Endothelial cell of umbilical vein (primary cell): ENCODE data around the gene MACROD2. TPM values are rescaled to one million over a fixed set of nuclear protein-coding genes. Genes with fewer than 3 reads are reported as not detected.

Experiments
- BruUV-seq: library from RNA; stranded (reverse); fragments of 400-500 nt; replicated peaks from 2 replicates; lab custom pipeline; 2021; lab: Mats Ljungman, UMichigan
- CTCF ChIA-PET: fragments of 300-600, 350-600 bp; sonication (Branson Sonifier 250); formaldehyde crosslinking; loops from one replicate; lab custom pipeline; 2021; ENCODE audit warnings: antibody characterized with exemption, inconsistent platforms; lab: Charles Lee
- POLR2A ChIA-PET: fragments of 300-600, 350-600 bp; sonication (Branson Sonifier 250); formaldehyde crosslinking; loops from one replicate; lab custom pipeline; 2021; ENCODE audit warnings: antibody characterized with exemption, inconsistent platforms; lab: Charles Lee
- DNase-seq: peaks from one replicate; pipeline ENCODE4 v3.0.0-alpha.2; 2011; ENCODE audit warnings: low read depth, low spot score
- FAIRE-seq: peaks from 2 replicates; lab custom pipeline; 2011; peaks lifted over from hg19 to GRCh38; lab: Jason Lieb, UNC
- H2AFZ ChIP-seq: 2 replicates; pipeline ENCODE4 v1.6.0; 2012; ENCODE audit warnings: low read depth, low read length, control low read depth, inconsistent platforms
- H3K27ac ChIP-seq: 2 replicates; pipeline ENCODE4 v1.5.1; 2011; ENCODE audit warnings: low read depth, mild to moderate bottlenecking, control low read depth, low read length, moderate library complexity; ENCODE audit not compliant: insufficient read depth
- H3K27me3 ChIP-seq, 2 experiments: 2 replicates each; pipeline versions ENCODE4 v1.6.0 to v1.6.1; 2011; ENCODE audit warnings: low read length in 2 of 2, mixed read lengths in 1 of 2; ENCODE audit not compliant: control insufficient read depth in 2 of 2, insufficient read depth in 2 of 2
- H3K36me3 ChIP-seq, 2 experiments: 2 replicates in 1 of 2; 3 replicates in 1 of 2; pipeline ENCODE4 v1.5.1; 2011; ENCODE audit warnings: low read length in 2 of 2, mild to moderate bottlenecking in 1 of 2, moderate library complexity in 1 of 2; ENCODE audit not compliant: control insufficient read depth in 2 of 2, insufficient read depth in 2 of 2; ENCODE audit errors: extremely low read depth in 1 of 2
- H3K4me1 ChIP-seq: 3 replicates; pipeline ENCODE4 v1.5.1; 2011; ENCODE audit warnings: mild to moderate bottlenecking, low read length; ENCODE audit not compliant: control insufficient read depth, insufficient read depth; ENCODE audit errors: extremely low read depth
- H3K4me2 ChIP-seq: 2 replicates; pipeline ENCODE4 v1.6.1; 2011; ENCODE audit warnings: low read length, control low read depth, mixed read lengths; ENCODE audit not compliant: insufficient read depth
- H3K4me3 ChIP-seq, 3 experiments: fragments of 200-600 bp in 1 of 3; sonication (generic), shearing (Covaris generic) in 1 of 3; replicated peaks in 1 of 3; 2 replicates each; pipeline ENCODE4 v1.5.1; 2011 to 2016; ENCODE audit warnings: control low read depth in 3 of 3, low read length in 3 of 3, mild to moderate bottlenecking in 2 of 3, inconsistent platforms in 1 of 3, low read depth in 1 of 3, moderate library complexity in 1 of 3; ENCODE audit not compliant: insufficient read depth in 1 of 3
- H3K79me2 ChIP-seq: 2 replicates; pipeline ENCODE4 v1.6.0; 2012; ENCODE audit warnings: low read length, inconsistent platforms; ENCODE audit not compliant: control insufficient read depth, insufficient read depth
- H3K9ac ChIP-seq: replicated peaks from 2 replicates; pipeline ENCODE3; 2011; ENCODE audit warnings: low read length, control low read depth; ENCODE audit not compliant: insufficient read depth; ENCODE audit errors: extremely low read depth
- H3K9me1 ChIP-seq: replicated peaks from 3 replicates; pipeline ENCODE4 v1.6.0; 2011; ENCODE audit warnings: mild to moderate bottlenecking, low read length; ENCODE audit not compliant: control insufficient read depth, insufficient read depth; ENCODE audit errors: extremely low read depth
- H3K9me3 ChIP-seq: replicated peaks from 2 replicates; pipeline ENCODE4 v1.5.1; 2012; ENCODE audit warnings: low read length, inconsistent platforms; ENCODE audit not compliant: control insufficient read depth, insufficient read depth
- H4K20me1 ChIP-seq: replicated peaks from 2 replicates; pipeline ENCODE3; 2011; ENCODE audit warnings: mild to moderate bottlenecking, low read length; ENCODE audit not compliant: control insufficient read depth, insufficient read depth; ENCODE audit errors: extremely low read depth
- EZH2 ChIP-seq: IDR thresholded peaks from 2 replicates; pipeline ENCODE4 v1.6.1; 2012; ENCODE audit warnings: borderline replicate concordance, low read depth, mild to moderate bottlenecking, moderate library complexity, low read length, inconsistent platforms; ENCODE audit not compliant: severe bottlenecking
- FOS ChIP-seq: IDR thresholded peaks from 2 replicates; pipeline ENCODE4 v1.6.1; 2011; ENCODE audit warnings: mild to moderate bottlenecking, low read length, moderate library complexity, borderline replicate concordance; ENCODE audit not compliant: insufficient read depth
- GATA2 ChIP-seq: IDR thresholded peaks from 2 replicates; pipeline ENCODE4 v1.7.0; 2011; ENCODE audit warnings: low read depth, mild to moderate bottlenecking, moderate library complexity, mixed read lengths, low read length; ENCODE audit not compliant: insufficient read length, insufficient read depth
- JUN ChIP-seq: IDR thresholded peaks from 2 replicates; pipeline ENCODE4 v1.6.1; 2011; ENCODE audit warnings: borderline replicate concordance, low read depth; ENCODE audit not compliant: insufficient read length, insufficient read depth
- MYC ChIP-seq: IDR thresholded peaks from one replicate; pipeline ENCODE4 v1.6.1; 2011; ENCODE audit warnings: mild to moderate bottlenecking, low read depth, low read length
- POLR2A ChIP-seq: IDR thresholded peaks from 2 replicates; pipeline ENCODE4 v1.6.1; 2012; ENCODE audit warnings: low read depth, mild to moderate bottlenecking, control low read depth, low read length
- POLR2AphosphoS5 ChIP-seq: IDR thresholded peaks from 2 replicates; pipeline ENCODE4 v1.6.1; 2012; ENCODE audit warnings: low read depth, mild to moderate bottlenecking, control low read depth, low read length, moderate library complexity; ENCODE audit not compliant: insufficient read depth
- dilution Hi-C: fragments of 300-500 bp; cut with MboI; formaldehyde crosslinking; loops from one replicate; pipeline ENCODE4 v1.15.0; 2019; ENCODE audit warnings: low sequenced_read_pairs; ENCODE audit not compliant: extremely low pct_ligation_motif_present
- intact Hi-C: fragments of 100-400 bp; cut with micrococcal nuclease; formaldehyde crosslinking; loops from one replicate; pipeline ENCODE4 v1.10.0; 2022
- polyA plus RNA-seq, 4 experiments: library from polyadenylated mRNA; depleted of rRNA in 3 of 4; stranded (reverse) in 3 of 4; unstranded in 1 of 4; fragments of >200 nt; gene quantifications; 2 replicates each; pipeline versions ENCODE4 v1.2.1 to v1.2.3, GENCODE V29; 2011 to 2012; ENCODE audit warnings: missing spikeins in 1 of 4
- total RNA-seq: library from RNA; stranded (reverse); gene quantifications from 2 replicates; pipeline ENCODE4 v1.2.3, GENCODE V29; 2021
- TF ChIP-seq, protein P1 (sequence below), 2 donors: IDR thresholded peaks; 1 replicate in 1 of 2; 2 replicates in 1 of 2; pipeline ENCODE4 v1.5.1; 2011; ENCODE audit warnings: low read length in 2 of 2, mild to moderate bottlenecking in 2 of 2, moderate library complexity in 2 of 2, control low read depth in 1 of 2, inconsistent platforms in 1 of 2, low read depth in 1 of 2; ENCODE audit not compliant: insufficient read depth in 1 of 2; ENCODE audit errors: extremely low read depth in 1 of 2
- TF ChIP-seq, protein P2 (sequence below): IDR thresholded peaks from 2 replicates; pipeline ENCODE4 v1.6.1; 2011; ENCODE audit not compliant: insufficient read depth, insufficient read length

MACROD2 gene
- total and polyA plus RNA-seq, 2 donors (not counting 3 experiments of a cell fraction or from before 2014, with no cell fraction given) = 0.11 to 0.73 TPM

GRCh38 chr20:15616626-15617025 is 1621.3 kb downstream of the MACROD2 start:
- H2AFZ ChIP-seq = no peak overlapping the region
- no peaks in the 10 kb centered on the region for H3K9me1 ChIP-seq
- ChIA-PET POLR2A (no interaction called here), CTCF (no interaction called here)
- intact Hi-C loops = no loop called here
- no peaks in the 10 kb centered on the region for H3K9me3 ChIP-seq
- H3K79me2 ChIP-seq = no peaks in the 10 kb centered on the region
- H3K27me3 ChIP-seq = no peaks in the 10 kb centered on the region
- H4K20me1 ChIP-seq = no peaks in the 10 kb centered on the region
- H3K36me3 ChIP-seq = no peaks in the 10 kb centered on the region
- H3K9ac ChIP-seq = no peak overlapping the region
- no TSS peak for BruUV-seq
- H3K4me2 ChIP-seq = no peak overlapping the region
- no peak for TF ChIP-seq POLR2AphosphoS5
- no peak for TF ChIP-seq EZH2
- TF ChIP-seq POLR2A = no peak
- TF ChIP-seq, protein P1, sequence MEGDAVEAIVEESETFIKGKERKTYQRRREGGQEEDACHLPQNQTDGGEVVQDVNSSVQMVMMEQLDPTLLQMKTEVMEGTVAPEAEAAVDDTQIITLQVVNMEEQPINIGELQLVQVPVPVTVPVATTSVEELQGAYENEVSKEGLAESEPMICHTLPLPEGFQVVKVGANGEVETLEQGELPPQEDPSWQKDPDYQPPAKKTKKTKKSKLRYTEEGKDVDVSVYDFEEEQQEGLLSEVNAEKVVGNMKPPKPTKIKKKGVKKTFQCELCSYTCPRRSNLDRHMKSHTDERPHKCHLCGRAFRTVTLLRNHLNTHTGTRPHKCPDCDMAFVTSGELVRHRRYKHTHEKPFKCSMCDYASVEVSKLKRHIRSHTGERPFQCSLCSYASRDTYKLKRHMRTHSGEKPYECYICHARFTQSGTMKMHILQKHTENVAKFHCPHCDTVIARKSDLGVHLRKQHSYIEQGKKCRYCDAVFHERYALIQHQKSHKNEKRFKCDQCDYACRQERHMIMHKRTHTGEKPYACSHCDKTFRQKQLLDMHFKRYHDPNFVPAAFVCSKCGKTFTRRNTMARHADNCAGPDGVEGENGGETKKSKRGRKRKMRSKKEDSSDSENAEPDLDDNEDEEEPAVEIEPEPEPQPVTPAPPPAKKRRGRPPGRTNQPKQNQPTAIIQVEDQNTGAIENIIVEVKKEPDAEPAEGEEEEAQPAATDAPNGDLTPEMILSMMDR (IDR thresholded peaks at IDR 0.05; ENCODE audit: extremely low read depth in 1 of 2, insufficient read depth in 1 of 2, low read depth in 1 of 2, low read length in 2 of 2) = no peak
- no peak for TF ChIP-seq GATA2
- TF ChIP-seq MYC = no peak
- TF ChIP-seq, protein P2, sequence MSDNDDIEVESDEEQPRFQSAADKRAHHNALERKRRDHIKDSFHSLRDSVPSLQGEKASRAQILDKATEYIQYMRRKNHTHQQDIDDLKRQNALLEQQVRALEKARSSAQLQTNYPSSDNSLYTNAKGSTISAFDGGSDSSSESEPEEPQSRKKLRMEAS = no peak
- no peak for TF ChIP-seq JUN
- no peak for TF ChIP-seq FOS
- dilution Hi-C loops = no loop called here
- no peaks in the 10 kb centered on the region for H3K4me1 ChIP-seq
- H3K27ac ChIP-seq = no peak overlapping the region
- FAIRE-seq (no peak), DNase-seq (no peak)
- no peak overlapping the region for H3K4me3 ChIP-seq
